DOHH2 (cell line): ENCODE results near the gene EIF2S2.
A peak's percentile ranks its signal among the peaks of the same experiment; 100 is the strongest.

Experiments used
- H3F3A ChIP-seq: fragments of 200-600 bp; sonication (generic), shearing (Covaris generic); 2 replicates; pipeline ENCODE4 v1.6.0; 2016; ENCODE audit warnings: antibody characterized with exemption, mild to moderate bottlenecking; ENCODE audit not compliant: control insufficient read depth, insufficient read depth
- H3K27ac ChIP-seq: fragments of 200-600 bp; sonication (generic); 2 replicates; pipeline ENCODE4 v1.5.1; 2014; ENCODE audit warnings: low read depth, mild to moderate bottlenecking, low read length, moderate library complexity
- H3K27me3 ChIP-seq: fragments of 200-600 bp; sonication (generic); 2 replicates; pipeline ENCODE4 v1.6.1; 2014; ENCODE audit warnings: mild to moderate bottlenecking, low read length, mixed read lengths; ENCODE audit not compliant: control insufficient read depth
- H3K36me3 ChIP-seq: fragments of 200-600 bp; sonication (generic); 2 replicates; pipeline ENCODE4 v1.6.1; 2014; ENCODE audit warnings: mild to moderate bottlenecking, low read length, moderate library complexity, mixed read lengths; ENCODE audit not compliant: control insufficient read depth
- H3K4me1 ChIP-seq: fragments of 200-600 bp; sonication (generic); 2 replicates; pipeline ENCODE4 v1.6.1; 2014; ENCODE audit warnings: mild to moderate bottlenecking, low read length, mixed read lengths; ENCODE audit not compliant: control insufficient read depth
- H3K4me2 ChIP-seq: fragments of 200-600 bp; sonication (generic); 2 replicates; pipeline ENCODE4 v1.6.0; 2014; ENCODE audit warnings: mild to moderate bottlenecking, low read length, moderate library complexity
- H3K4me3 ChIP-seq: fragments of 200-600 bp; sonication (generic); 2 replicates; pipeline ENCODE4 v1.5.1; 2014; ENCODE audit warnings: mild to moderate bottlenecking, low read length, mixed read lengths
- H3K79me2 ChIP-seq: fragments of 200-600 bp; sonication (generic); 2 replicates; pipeline ENCODE4 v1.6.1; 2014; ENCODE audit warnings: mild to moderate bottlenecking, low read length, mixed read lengths; ENCODE audit not compliant: control insufficient read depth
- H3K9me2 ChIP-seq: fragments of 200-600 bp; sonication (generic); replicated peaks from 2 replicates; pipeline ENCODE4 v1.6.1; 2014; ENCODE audit warnings: mild to moderate bottlenecking, low read length, mixed read lengths; ENCODE audit not compliant: control insufficient read depth
- H3K9me3 ChIP-seq: fragments of 200-600 bp; sonication (generic); 2 replicates; pipeline ENCODE4 v1.6.1; 2014; ENCODE audit warnings: antibody characterized with exemption, low read length, mixed read lengths; ENCODE audit not compliant: control insufficient read depth, insufficient read depth
- H4K20me1 ChIP-seq: fragments of 200-600 bp; sonication (generic); 2 replicates; pipeline ENCODE4 v1.6.0; 2014; ENCODE audit warnings: low read depth, mild to moderate bottlenecking, antibody characterized with exemption, low read length, moderate library complexity; ENCODE audit not compliant: control insufficient read depth, insufficient read depth
- CTCF ChIP-seq: fragments of 200-600 bp; sonication (generic); IDR thresholded peaks from one replicate; pipeline ENCODE4 v1.5.1; 2014; ENCODE audit warnings: antibody characterized with exemption, mild to moderate bottlenecking, low read depth, low read length; ENCODE audit not compliant: poor library complexity, severe bottlenecking
- EZH2phosphoT487 ChIP-seq: fragments of 200-600 bp; sonication (generic); IDR thresholded peaks from 2 replicates; pipeline ENCODE4 v1.6.1; 2017; ENCODE audit warnings: borderline replicate concordance, mild to moderate bottlenecking, antibody characterized with exemption, low read length, moderate library complexity, mixed read lengths

The EIF2S2 gene

GRCh38 chr20:34070859-34071258 lies 41.2 kb downstream of the EIF2S2 start:
- Histone ChIP-seq H3K79me2 (peaks cover 41% of the 10 kb centered on the region), H3F3A (no peaks in the 10 kb centered on the region), H3K4me1 (peaks cover 6% of the 10 kb centered on the region; the same call in 1 of the 2 replicates), H4K20me1 (no peaks in the 10 kb centered on the region; the same call in 1 of the 2 replicates), H3K4me2 (no peak overlapping the region), H3K4me3 (no peak overlapping the region), H3K27ac (no peak overlapping the region), H3K9me2 (no peaks in the 10 kb centered on the region), H3K9me3 (no peaks in the 10 kb centered on the region), H3K27me3 (no peaks in the 10 kb centered on the region), H3K36me3 (peaks cover 47% of the 10 kb centered on the region)
- TF ChIP-seq CTCF = no peak
- no peak for TF ChIP-seq EZH2phosphoT487

GRCh38 chr20:34070079-34070439 lies 42.0 kb downstream of the EIF2S2 start:
- H3K4me1 ChIP-seq = peaks cover 6% of the 10 kb centered on the region; the same call in 1 of the 2 replicates
- no peaks in the 10 kb centered on the region for H3F3A ChIP-seq
- TF ChIP-seq EZH2phosphoT487 (no peak), CTCF (no peak)
- peaks cover 39% of the 10 kb centered on the region for H3K36me3 ChIP-seq
- no peaks in the 10 kb centered on the region for H3K9me2 ChIP-seq
- H3K4me3 ChIP-seq = no peak overlapping the region
- no peak overlapping the region for H3K4me2 ChIP-seq
- H3K9me3 ChIP-seq = no peaks in the 10 kb centered on the region
- no peak overlapping the region for H3K27ac ChIP-seq
- no peaks in the 10 kb centered on the region; the same call in 1 of the 2 replicates for H4K20me1 ChIP-seq
- H3K79me2 ChIP-seq = peaks cover 43% of the 10 kb centered on the region
- no peaks in the 10 kb centered on the region for H3K27me3 ChIP-seq

- Histone ChIP-seq H3K4me2 (no peak overlapping the region), H3K27ac (no peak overlapping the region), H3K36me3 (peaks cover 34% of the 10 kb centered on the region), H3K9me2 (no peaks in the 10 kb centered on the region), H3K9me3 (no peaks in the 10 kb centered on the region), H3K4me3 (no peak overlapping the region), H3K4me1 (peaks cover 6% of the 10 kb centered on the region; the same call in 1 of the 2 replicates), H4K20me1 (no peaks in the 10 kb centered on the region; the same call in 1 of the 2 replicates), H3F3A (no peaks in the 10 kb centered on the region), H3K79me2 (peaks cover 44% of the 10 kb centered on the region), H3K27me3 (no peaks in the 10 kb centered on the region)
- peak; percentile 88 for TF ChIP-seq CTCF
- no peak for TF ChIP-seq EZH2phosphoT487
Measured at GRCh38 chr20:34069341-34070078, 42.5 kb downstream of the EIF2S2 start.
